ENCODE measurements around the gene CCNE1.

- TF ChIP-seq CTCF (conservative IDR thresholded peaks at IDR 0.05; ENCODE audit: low read length): no peak
- no peak for TF ChIP-seq EZH2phosphoT487 (IDR thresholded peaks at IDR 0.05; ENCODE audit: borderline replicate concordance)
These were observed 1.9 kb downstream of the CCNE1 start for GRCh38 chr19:29813642-29814041.
